Measurements from ENCODE around the gene SELP. TPM values are rescaled to one million over a fixed set of nuclear protein-coding genes. Genes with fewer than 3 reads are reported as not detected.

The SELP gene
- total RNA-seq, 1 experiment from 2014 or later: not detected

GRCh38 chr1:169576241-169576934, 53.5 kb downstream of the SELP start:
- intact Hi-C loops (cut with micrococcal nuclease; ENCODE audit: unreplicated experiment): no loop called here
- Mint-ChIP-seq H3K9me3 (ENCODE audit: unreplicated experiment) (peaks cover 19% of the 10 kb centered on the region), H3K36me3 (ENCODE audit: insufficient read depth, unreplicated experiment) (peaks cover 6% of the 10 kb centered on the region), H3K4me3 (ENCODE audit: unreplicated experiment) (no peak overlapping the region), H3K27ac (ENCODE audit: unreplicated experiment) (no peak overlapping the region), H3K27me3 (ENCODE audit: insufficient read depth, unreplicated experiment) (no peaks in the 10 kb centered on the region), H3K4me1 (ENCODE audit: low read depth, unreplicated experiment) (peaks cover 25% of the 10 kb centered on the region)
- POLR2A ChIA-PET: no interaction called here
- H3K27me3 ChIP-seq (replicated peaks; ENCODE audit: control insufficient read depth, insufficient read depth, low read length): no peaks in the 10 kb centered on the region
- DNase-seq: no peak
- no peaks in the 10 kb centered on the region; the same call in none of the 2 replicates for H3K36me3 ChIP-seq (ENCODE audit: control insufficient read depth, insufficient read depth, low read length)
- peaks cover 22% of the 10 kb centered on the region for H3K4me1 ChIP-seq
- no peak overlapping the region for H3K4me3 ChIP-seq (ENCODE audit: low read depth, low read length)
- no TSS peak for BruUV-seq (replicated peaks)
- H3K9me3 ChIP-seq: no peaks in the 10 kb centered on the region
- CTCF ChIA-PET: no interaction called here
- no peak for TF ChIP-seq CTCF (IDR thresholded peaks at IDR 0.05; ENCODE audit: insufficient read depth in 1 of 2, low read depth in 1 of 2, low read length in 1 of 2, severe bottlenecking in 1 of 2, unreplicated experiment in 1 of 2)

- H3K27ac Mint-ChIP-seq (ENCODE audit: unreplicated experiment): no peak overlapping the region
- no TSS peak for BruUV-seq (replicated peaks)
- Histone ChIP-seq H3K4me3 (ENCODE audit: low read depth, low read length) (no peak overlapping the region), H3K9me3 (no peaks in the 10 kb centered on the region), H3K4me1 (peaks cover 42% of the 10 kb centered on the region), H3K36me3 (ENCODE audit: control insufficient read depth, insufficient read depth, low read length) (no peaks in the 10 kb centered on the region; the same call in none of the 2 replicates), H3K27me3 (replicated peaks; ENCODE audit: control insufficient read depth, insufficient read depth, low read length) (no peaks in the 10 kb centered on the region)
- H3K4me3 Mint-ChIP-seq (ENCODE audit: unreplicated experiment): no peak overlapping the region
- no peaks in the 10 kb centered on the region for H3K27me3 Mint-ChIP-seq (ENCODE audit: insufficient read depth, unreplicated experiment)
- no peak for DNase-seq
- POLR2A ChIA-PET: no interaction called here
- peaks cover 38% of the 10 kb centered on the region for H3K4me1 Mint-ChIP-seq (ENCODE audit: low read depth, unreplicated experiment)
- intact Hi-C loops (cut with micrococcal nuclease; ENCODE audit: unreplicated experiment): loop anchor here (5.0 kb wide), 1 partner anchor 318 kb away; the partner anchor contains the start of gene SCYL3
- H3K9me3 Mint-ChIP-seq (ENCODE audit: unreplicated experiment): peaks cover 19% of the 10 kb centered on the region
- CTCF ChIA-PET: no interaction called here
- peaks cover 6% of the 10 kb centered on the region for H3K36me3 Mint-ChIP-seq (ENCODE audit: insufficient read depth, unreplicated experiment)
- no peak for TF ChIP-seq CTCF (IDR thresholded peaks at IDR 0.05; ENCODE audit: insufficient read depth in 1 of 2, low read depth in 1 of 2, low read length in 1 of 2, severe bottlenecking in 1 of 2, unreplicated experiment in 1 of 2)
These were observed 55.6 kb downstream of the SELP start for GRCh38 chr1:169574336-169574735.

DNA sequence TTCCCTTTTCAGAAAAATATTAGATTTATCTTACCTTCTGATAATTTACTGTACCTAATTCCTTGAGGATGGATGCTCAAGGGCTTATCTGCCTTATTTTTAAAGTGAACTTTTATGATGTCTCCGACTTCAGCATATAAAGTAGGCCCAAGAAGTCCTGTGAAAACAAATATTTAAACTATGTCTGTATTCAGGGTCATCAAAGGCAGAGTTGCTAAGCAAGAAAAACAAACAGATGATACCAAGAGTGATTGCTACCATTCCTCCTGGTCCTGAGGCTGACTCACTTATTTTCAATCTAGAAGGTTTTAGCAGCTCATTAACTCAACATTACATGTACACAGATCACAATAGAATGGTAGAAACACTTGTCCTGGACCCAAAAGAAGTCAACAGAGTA, 57.7 kb downstream of the SELP start:
- peak; percentile 42 to 75 for DNase-seq
- POLR2A ChIA-PET: no interaction called here
- Histone ChIP-seq H3K4me1 (peaks cover 57% of the 10 kb centered on the region), H3K36me3 (ENCODE audit: control insufficient read depth, insufficient read depth, low read length) (no peaks in the 10 kb centered on the region; the same call in none of the 2 replicates), H3K9me3 (no peaks in the 10 kb centered on the region), H3K27me3 (replicated peaks; ENCODE audit: control insufficient read depth, insufficient read depth, low read length) (no peaks in the 10 kb centered on the region), H3K4me3 (ENCODE audit: low read depth, low read length) (no peak overlapping the region)
- H3K4me3 Mint-ChIP-seq (ENCODE audit: unreplicated experiment): peak overlapping the region; percentile 3
- intact Hi-C loops (cut with micrococcal nuclease; ENCODE audit: unreplicated experiment): loop anchor here (1.0 to 5.0 kb wide), 2 partner anchors 22 to 320 kb away; partner anchors contain the start of gene SCYL3
- no peak for TF ChIP-seq CTCF (IDR thresholded peaks at IDR 0.05; ENCODE audit: insufficient read depth in 1 of 2, low read depth in 1 of 2, low read length in 1 of 2, severe bottlenecking in 1 of 2, unreplicated experiment in 1 of 2)
- no TSS peak for BruUV-seq (replicated peaks)
- H3K9me3 Mint-ChIP-seq (ENCODE audit: unreplicated experiment): peaks cover 19% of the 10 kb centered on the region
- H3K36me3 Mint-ChIP-seq (ENCODE audit: insufficient read depth, unreplicated experiment): peaks cover 6% of the 10 kb centered on the region
- CTCF ChIA-PET: no interaction called here
- peak overlapping the region; percentile 90 for H3K27ac Mint-ChIP-seq (ENCODE audit: unreplicated experiment)
- peaks cover 38% of the 10 kb centered on the region for H3K4me1 Mint-ChIP-seq (ENCODE audit: low read depth, unreplicated experiment)
- no peaks in the 10 kb centered on the region for H3K27me3 Mint-ChIP-seq (ENCODE audit: insufficient read depth, unreplicated experiment)

Measured in Caco-2 (cell line).